Panc1 (cell line): ENCODE measurements around the gene ELL2. TPM values are rescaled to one million over a fixed set of nuclear protein-coding genes. Genes with fewer than 3 reads are reported as not detected.

Experiments used
- ATAC-seq: fragments of 200-7000 bp; cut with Tn5 transposase; 2 replicates; pipeline ENCODE4 v1.9.1; 2020; ENCODE audit warnings: mild to moderate bottlenecking, moderate library complexity
- BruUV-seq: library from RNA; stranded (reverse); fragments of 400-500 nt; replicated peaks from 2 replicates; lab custom pipeline; 2021; lab: Mats Ljungman, UMichigan
- CTCF ChIA-PET: fragments of 300-600 bp; sonication (Branson Sonifier 250); formaldehyde crosslinking; loops from one replicate; lab custom pipeline; 2022; ENCODE audit warnings: antibody characterized with exemption; lab: Charles Lee
- POLR2A ChIA-PET: fragments of 300-600 bp; sonication (Branson Sonifier 250); formaldehyde crosslinking; loops from one replicate; lab custom pipeline; 2022; ENCODE audit warnings: antibody characterized with exemption; lab: Charles Lee
- DNase-seq: peaks from one replicate; pipeline ENCODE4 v3.0.0-alpha.2; 2010; ENCODE audit warnings: low read depth, low spot score
- H3K27ac ChIP-seq: 2 replicates; pipeline ENCODE4 v1.5.1; 2011; ENCODE audit warnings: mild to moderate bottlenecking, low read length, inconsistent platforms
- H3K27me3 ChIP-seq: fragments of 200-500 bp; sonication (Bioruptor generic); 2 replicates; pipeline ENCODE4 v1.6.0; 2014; ENCODE audit warnings: low read length, inconsistent platforms; ENCODE audit not compliant: control insufficient read depth, insufficient read depth
- H3K36me3 ChIP-seq: fragments of 200-500 bp; sonication (Bioruptor generic); 2 replicates; pipeline ENCODE4 v1.5.1; 2014; ENCODE audit warnings: inconsistent platforms, mild to moderate bottlenecking, low read length, moderate library complexity; ENCODE audit not compliant: control insufficient read depth, insufficient read depth
- H3K4me1 ChIP-seq: 2 replicates; pipeline ENCODE4 v1.5.1; 2011; ENCODE audit warnings: inconsistent platforms, mild to moderate bottlenecking, low read length, moderate library complexity; ENCODE audit not compliant: control insufficient read depth, insufficient read depth
- H3K4me3 ChIP-seq, 2 experiments: 2 replicates each; pipeline ENCODE4 v1.5.1; 2011 to 2012; ENCODE audit warnings: low read depth in 2 of 2, low read length in 2 of 2, mild to moderate bottlenecking in 2 of 2, inconsistent platforms in 1 of 2, moderate library complexity in 1 of 2
- H3K9me3 ChIP-seq: fragments of 200-500 bp; sonication (Bioruptor generic); 2 replicates; pipeline ENCODE4 v1.5.1; 2014; ENCODE audit warnings: low read depth, mild to moderate bottlenecking, inconsistent platforms, low read length, moderate library complexity; ENCODE audit not compliant: control insufficient read depth, insufficient read depth
- CTCF ChIP-seq: fragments of 450-650 bp; IDR thresholded peaks from 2 replicates; pipeline ENCODE4 v1.5.1; 2017; ENCODE audit warnings: mild to moderate bottlenecking
- POLR2AphosphoS5 ChIP-seq: IDR thresholded peaks from 2 replicates; pipeline ENCODE4 v1.6.1; 2012; ENCODE audit warnings: mild to moderate bottlenecking, low read depth, low read length, moderate library complexity
- REST ChIP-seq, 2 experiments: IDR thresholded peaks; 2 replicates each; pipeline ENCODE4 v1.6.1; 2011 to 2012; ENCODE audit warnings: low read depth in 2 of 2, control low read depth in 1 of 2, low read length in 1 of 2, mild to moderate bottlenecking in 1 of 2, moderate library complexity in 1 of 2; ENCODE audit not compliant: insufficient read depth in 1 of 2
- SIN3A ChIP-seq: IDR thresholded peaks from 2 replicates; pipeline ENCODE4 v1.6.1; 2012; ENCODE audit warnings: low read depth, mild to moderate bottlenecking, low read length, moderate library complexity, borderline replicate concordance; ENCODE audit not compliant: insufficient read depth
- TCF7L2 ChIP-seq: IDR thresholded peaks from 2 replicates; pipeline ENCODE4 v1.6.1; 2011; ENCODE audit warnings: mild to moderate bottlenecking, low read depth, low read length, inconsistent platforms
- in situ Hi-C: cut with HindIII; loops from 2 replicates; pipeline ENCODE4 v1.10.0; 2016; ENCODE audit warnings: low sequenced_read_pairs, low pct_unique_long_range_greater_than_20kb
- intact Hi-C: fragments of 100-400 bp; cut with micrococcal nuclease; formaldehyde crosslinking; loops from one replicate; pipeline ENCODE4 v1.10.0; 2022; ENCODE audit not compliant: unreplicated experiment
- total RNA-seq: library from RNA; stranded (reverse); gene quantifications from one replicate; pipeline ENCODE4 v1.2.1, GENCODE V29; 2021; ENCODE audit not compliant: unreplicated experiment

ELL2 gene
- total RNA-seq, 1 experiment from 2014 or later, result 68.5 TPM

GRCh38 chr5:95901676-95902627, 59.7 kb downstream of the ELL2 start:
- no peak overlapping the region for H3K4me3 ChIP-seq

More at GRCh38 chr5:95901676-95902627, 59.7 kb downstream of the ELL2 start:
- peak; percentile 53; the same call in 1 of the 2 replicates for ATAC-seq
- H3K27ac ChIP-seq, result no peak overlapping the region
- intact Hi-C loops, result no loop called here
- CTCF ChIA-PET, result no interaction called here
- no peaks in the 10 kb centered on the region for H3K4me1 ChIP-seq
- BruUV-seq, result TSS peak; percentile 4
- no peaks in the 10 kb centered on the region for H3K9me3 ChIP-seq
- no peaks in the 10 kb centered on the region for H3K27me3 ChIP-seq
- POLR2A ChIA-PET, result no interaction called here
- TF ChIP-seq REST (IDR thresholded peaks at IDR 0.05; ENCODE audit: insufficient read depth in 1 of 2, low read depth in 2 of 2, low read length in 1 of 2) (no peak), CTCF (no peak), TCF7L2 (no peak), SIN3A (no peak), POLR2AphosphoS5 (no peak)
- in situ Hi-C loops, result no loop called here
- H3K36me3 ChIP-seq, result peaks cover 9% of the 10 kb centered on the region; the same call in 1 of the 2 replicates
- DNase-seq, result peak; percentile 61
